Measurements from ENCODE around the gene TACSTD2.
A peak's percentile ranks its signal among the peaks of the same experiment; 100 is the strongest.
"Not testable (repeated sequence)": the region's sequence is repeated elsewhere in the genome, so short reads cannot be mapped to it uniquely, and the experiment has no call there.

The TACSTD2 gene

GRCh38 chr1:58570817-58571216, 6.2 kb downstream of the TACSTD2 start:
- no peaks in the 10 kb centered on the region for H3K27me3 ChIP-seq (ENCODE audit: insufficient read depth, low read length)
- peaks cover 13% of the 10 kb centered on the region for H3K4me1 ChIP-seq (ENCODE audit: insufficient read depth, low read length)
- no peak overlapping the region for H2AFZ ChIP-seq (ENCODE audit: low read depth, low read length)
- H3K36me3 ChIP-seq (ENCODE audit: insufficient read depth, low read length), result no peaks in the 10 kb centered on the region
- no peaks in the 10 kb centered on the region for H3K9me3 ChIP-seq (ENCODE audit: low read length)
- H3K4me3 ChIP-seq (ENCODE audit: low read length), result no peak overlapping the region

GRCh38 chr1:58570094-58570493, 7.0 kb downstream of the TACSTD2 start:
- Histone ChIP-seq H2AFZ (ENCODE audit: low read depth, low read length) (no peak overlapping the region), H3K36me3 (ENCODE audit: insufficient read depth, low read length) (no peaks in the 10 kb centered on the region), H3K4me3 (ENCODE audit: low read length) (no peak overlapping the region), H3K4me1 (ENCODE audit: insufficient read depth, low read length) (peaks cover 13% of the 10 kb centered on the region), H3K9me3 (ENCODE audit: low read length) (no peaks in the 10 kb centered on the region), H3K27me3 (ENCODE audit: insufficient read depth, low read length) (no peaks in the 10 kb centered on the region)

- no peaks in the 10 kb centered on the region for H3K36me3 ChIP-seq (ENCODE audit: insufficient read depth, low read length)
- no peak overlapping the region for H3K4me3 ChIP-seq (ENCODE audit: low read length)
- no peaks in the 10 kb centered on the region for H3K9me3 ChIP-seq (ENCODE audit: low read length)
- H2AFZ ChIP-seq (ENCODE audit: low read depth, low read length), result no peak overlapping the region
- peaks cover 13% of the 10 kb centered on the region for H3K4me1 ChIP-seq (ENCODE audit: insufficient read depth, low read length)
- H3K27me3 ChIP-seq (ENCODE audit: insufficient read depth, low read length), result no peaks in the 10 kb centered on the region
These were observed 8.1 kb downstream of the TACSTD2 start for GRCh38 chr1:58568911-58569310.

- Histone ChIP-seq H3K4me1 (ENCODE audit: insufficient read depth, low read length) (peaks cover 8% of the 10 kb centered on the region), H3K4me3 (ENCODE audit: low read length) (no peak overlapping the region), H3K9me3 (ENCODE audit: low read length) (no peaks in the 10 kb centered on the region), H3K27me3 (ENCODE audit: insufficient read depth, low read length) (no peaks in the 10 kb centered on the region), H3K36me3 (ENCODE audit: insufficient read depth, low read length) (no peaks in the 10 kb centered on the region), H2AFZ (ENCODE audit: low read depth, low read length) (no peak overlapping the region)
These were observed 8.7 kb downstream of the TACSTD2 start for GRCh38 chr1:58568271-58568860.

GRCh38 chr1:58566339-58566738, 10.7 kb downstream of the TACSTD2 start:
- no peaks in the 10 kb centered on the region for H3K9me3 ChIP-seq (ENCODE audit: low read length)
- H3K4me1 ChIP-seq (ENCODE audit: insufficient read depth, low read length), result no peaks in the 10 kb centered on the region
- H3K36me3 ChIP-seq (ENCODE audit: insufficient read depth, low read length), result no peaks in the 10 kb centered on the region
- no peak overlapping the region for H3K4me3 ChIP-seq (ENCODE audit: low read length)
- no peaks in the 10 kb centered on the region for H3K27me3 ChIP-seq (ENCODE audit: insufficient read depth, low read length)
- no peak overlapping the region for H2AFZ ChIP-seq (ENCODE audit: low read depth, low read length)

- not testable (repeated sequence) for H3K4me3 ChIP-seq (ENCODE audit: low read length); H2AFZ ChIP-seq (ENCODE audit: low read depth, low read length); H3K9me3 ChIP-seq (ENCODE audit: low read length); H3K4me1 ChIP-seq (ENCODE audit: insufficient read depth, low read length); H3K27me3 ChIP-seq (ENCODE audit: insufficient read depth, low read length); H3K36me3 ChIP-seq (ENCODE audit: insufficient read depth, low read length)
These were observed 13.3 kb downstream of the TACSTD2 start for GRCh38 chr1:58563715-58564114.

- Histone ChIP-seq H3K36me3 (ENCODE audit: insufficient read depth, low read length) (no peaks in the 10 kb centered on the region), H3K4me3 (ENCODE audit: low read length) (no peak overlapping the region), H3K9me3 (ENCODE audit: low read length) (no peaks in the 10 kb centered on the region), H3K4me1 (ENCODE audit: insufficient read depth, low read length) (no peaks in the 10 kb centered on the region), H3K27me3 (ENCODE audit: insufficient read depth, low read length) (no peaks in the 10 kb centered on the region), H2AFZ (ENCODE audit: low read depth, low read length) (no peak overlapping the region)
These were observed 15.4 kb downstream of the TACSTD2 start for GRCh38 chr1:58561633-58562032.

GRCh38 chr1:58555393-58555792, 21.7 kb downstream of the TACSTD2 start:
- no peaks in the 10 kb centered on the region for H3K9me3 ChIP-seq (ENCODE audit: low read length)
- H2AFZ ChIP-seq (ENCODE audit: low read depth, low read length), result no peak overlapping the region
- no peak overlapping the region for H3K4me3 ChIP-seq (ENCODE audit: low read length)
- peaks cover 6% of the 10 kb centered on the region for H3K4me1 ChIP-seq (ENCODE audit: insufficient read depth, low read length)
- no peaks in the 10 kb centered on the region for H3K27me3 ChIP-seq (ENCODE audit: insufficient read depth, low read length)
- no peaks in the 10 kb centered on the region for H3K36me3 ChIP-seq (ENCODE audit: insufficient read depth, low read length)

- Histone ChIP-seq H3K4me1 (ENCODE audit: insufficient read depth, low read length) (peaks cover 6% of the 10 kb centered on the region), H3K4me3 (ENCODE audit: low read length) (no peak overlapping the region), H3K36me3 (ENCODE audit: insufficient read depth, low read length) (no peaks in the 10 kb centered on the region)
These were observed 25.6 kb downstream of the TACSTD2 start for GRCh38 chr1:58551186-58552140.

GRCh38 chr1:58549291-58549690, 27.8 kb downstream of the TACSTD2 start:
- H3K27me3 ChIP-seq (ENCODE audit: insufficient read depth, low read length); H3K36me3 ChIP-seq (ENCODE audit: insufficient read depth, low read length); H3K4me3 ChIP-seq (ENCODE audit: low read length); H3K9me3 ChIP-seq (ENCODE audit: low read length); H2AFZ ChIP-seq (ENCODE audit: low read depth, low read length): not testable (repeated sequence)
- peaks cover 14% of the 10 kb centered on the region for H3K4me1 ChIP-seq (ENCODE audit: insufficient read depth, low read length)

More at GRCh38 chr1:58551186-58552140, 25.6 kb downstream of the TACSTD2 start:
- H2AFZ ChIP-seq (ENCODE audit: low read depth, low read length), result no peak overlapping the region
- H3K27me3 ChIP-seq (ENCODE audit: insufficient read depth, low read length), result no peaks in the 10 kb centered on the region
- no peaks in the 10 kb centered on the region for H3K9me3 ChIP-seq (ENCODE audit: low read length)

- Histone ChIP-seq H3K36me3 (ENCODE audit: insufficient read depth, low read length) (no peaks in the 10 kb centered on the region), H3K27me3 (ENCODE audit: insufficient read depth, low read length) (no peaks in the 10 kb centered on the region), H3K9me3 (ENCODE audit: low read length) (no peaks in the 10 kb centered on the region), H2AFZ (ENCODE audit: low read depth, low read length) (no peak overlapping the region), H3K4me3 (ENCODE audit: low read length) (no peak overlapping the region), H3K4me1 (ENCODE audit: insufficient read depth, low read length) (peaks cover 14% of the 10 kb centered on the region)
These were observed 28.7 kb downstream of the TACSTD2 start for GRCh38 chr1:58548371-58548770.

- no peaks in the 10 kb centered on the region for H3K36me3 ChIP-seq (ENCODE audit: insufficient read depth, low read length)
- H3K4me1 ChIP-seq (ENCODE audit: insufficient read depth, low read length), result peaks cover 12% of the 10 kb centered on the region
- no peaks in the 10 kb centered on the region for H3K27me3 ChIP-seq (ENCODE audit: insufficient read depth, low read length)
- H3K4me3 ChIP-seq (ENCODE audit: low read length), result peak within 1 kb of the TSS; percentile 64
- peak within 1 kb of the TSS; percentile 72 for H2AFZ ChIP-seq (ENCODE audit: low read depth, low read length)
- no peaks in the 10 kb centered on the region for H3K9me3 ChIP-seq (ENCODE audit: low read length)
These were observed 30.3 kb downstream of the TACSTD2 start, which contains the start of gene OMA1 for GRCh38 chr1:58546520-58547308. TSS of gene OMA1 (minus strand) at chr1:58546726. CDS start at chr1:58539294, 7,432 bp downstream.

Data from neuron (in vitro differentiated cells).